SK-N-SH treated with all-trans-retinoic acid at 6 μM for 48 hours (cell line): ENCODE measurements around the gene AK1.

Source experiments
- ATAC-seq: fragments of 200-7000 bp; cut with Tn5 transposase; 3 replicates; pipeline ENCODE4 v1.9.1; 2020; ENCODE audit warnings: mild to moderate bottlenecking, moderate library complexity
- ARNTL ChIP-seq: fragments of 450-650 bp; formaldehyde crosslinking; IDR thresholded peaks from 2 replicates; pipeline ENCODE4 v1.5.0; 2020; ENCODE audit warnings: low read depth, mild to moderate bottlenecking, moderate library complexity, borderline replicate concordance
- BACH2 ChIP-seq: fragments of 250-450 bp; sonication (Bioruptor Pico); IDR thresholded peaks from 2 replicates; pipeline ENCODE4 v1.9.0; 2021; ENCODE audit warnings: mild to moderate bottlenecking, borderline replicate concordance
- CREB5 ChIP-seq: fragments of 250-450 bp; sonication (Bioruptor Pico); IDR thresholded peaks from 2 replicates; pipeline ENCODE4 v1.5.1; 2020; ENCODE audit warnings: low read depth, mild to moderate bottlenecking, moderate library complexity
- CSDC2 ChIP-seq: fragments of 250-450 bp; sonication (Bioruptor Pico); IDR thresholded peaks from 2 replicates; pipeline ENCODE4 v1.5.0; 2020; ENCODE audit warnings: mild to moderate bottlenecking, moderate library complexity
- CSRNP3 ChIP-seq: fragments of 250-450 bp; sonication (Bioruptor Pico); IDR thresholded peaks from 2 replicates; pipeline ENCODE4 v1.5.1; 2021; ENCODE audit warnings: mild to moderate bottlenecking, moderate library complexity
- ESRRG ChIP-seq: fragments of 250-450 bp; sonication (Bioruptor Pico); IDR thresholded peaks from 2 replicates; pipeline ENCODE4 v1.6.1; 2021; ENCODE audit warnings: mild to moderate bottlenecking
- GLIS3 ChIP-seq: fragments of 250-450 bp; sonication (Bioruptor Pico); IDR thresholded peaks from 2 replicates; pipeline ENCODE4 v1.5.0; 2020; ENCODE audit warnings: mild to moderate bottlenecking, moderate library complexity
- ISL1 ChIP-seq: fragments of 250-450 bp; sonication (Bioruptor Pico); IDR thresholded peaks from 2 replicates; pipeline ENCODE4 v2.1.2; 2022; ENCODE audit warnings: mild to moderate bottlenecking, moderate library complexity
- OSR1 ChIP-seq: fragments of 250-450 bp; sonication (Bioruptor Pico); IDR thresholded peaks from 2 replicates; pipeline ENCODE4 v1.8.0; 2022; ENCODE audit warnings: moderate library complexity, mild to moderate bottlenecking, inconsistent platforms
- PATZ1 ChIP-seq: fragments of 250-450 bp; sonication (Bioruptor Pico); IDR thresholded peaks from 2 replicates; pipeline ENCODE4 v1.8.0; 2020; ENCODE audit warnings: mild to moderate bottlenecking, moderate library complexity, borderline replicate concordance
- POU6F1 ChIP-seq: fragments of 250-450 bp; sonication (Bioruptor Pico); IDR thresholded peaks from 2 replicates; pipeline ENCODE4 v1.8.0; 2021; ENCODE audit warnings: low read depth, mild to moderate bottlenecking, moderate library complexity, borderline replicate concordance
- PPARA ChIP-seq: fragments of 250-450 bp; sonication (Bioruptor Pico); IDR thresholded peaks from 2 replicates; pipeline ENCODE4 v1.5.0; 2020; ENCODE audit warnings: mild to moderate bottlenecking, borderline replicate concordance
- RARB ChIP-seq: fragments of 250-450 bp; sonication (Bioruptor Pico); IDR thresholded peaks from 2 replicates; pipeline ENCODE4 v1.8.0; 2021; ENCODE audit warnings: mild to moderate bottlenecking, moderate library complexity
- SNAI2 ChIP-seq: fragments of 250-450 bp; sonication (Bioruptor Pico); IDR thresholded peaks from 2 replicates; pipeline ENCODE4 v1.5.0; 2020; ENCODE audit warnings: mild to moderate bottlenecking, moderate library complexity
- TCF4 ChIP-seq: fragments of 250-450 bp; sonication (Bioruptor Pico); IDR thresholded peaks from 2 replicates; pipeline ENCODE4 v1.8.0; 2021; ENCODE audit warnings: mild to moderate bottlenecking, moderate library complexity, borderline replicate concordance
- TOX ChIP-seq: fragments of 250-450 bp; sonication (Bioruptor Pico); IDR thresholded peaks from 2 replicates; pipeline ENCODE4 v1.8.0; 2021; ENCODE audit warnings: mild to moderate bottlenecking, moderate library complexity, borderline replicate concordance
- TSHZ2 ChIP-seq: fragments of 250-450 bp; sonication (Bioruptor Pico); IDR thresholded peaks from 2 replicates; pipeline ENCODE4 v1.5.0; 2020; ENCODE audit warnings: mild to moderate bottlenecking, moderate library complexity
- ZC3H10 ChIP-seq: fragments of 250-450 bp; sonication (Bioruptor Pico); IDR thresholded peaks from 2 replicates; pipeline ENCODE4 v1.5.1; 2021; ENCODE audit warnings: mild to moderate bottlenecking, moderate library complexity
- ZFP3 ChIP-seq: fragments of 250-450 bp; sonication (Bioruptor Pico); IDR thresholded peaks from 2 replicates; pipeline ENCODE4 v1.5.0; 2020; ENCODE audit warnings: mild to moderate bottlenecking, moderate library complexity
- ZNF70 ChIP-seq: fragments of 450-650 bp; formaldehyde crosslinking; IDR thresholded peaks from 2 replicates; pipeline ENCODE4 v1.5.0; 2020; ENCODE audit warnings: mild to moderate bottlenecking, moderate library complexity
- ZNF8 ChIP-seq: fragments of 450-650 bp; formaldehyde crosslinking; IDR thresholded peaks from 2 replicates; pipeline ENCODE4 v1.5.0; 2020; ENCODE audit warnings: mild to moderate bottlenecking, moderate library complexity

AK1 gene

GRCh38 chr9:127876764-127877562 lies 512 bp downstream of the AK1 start:
- ATAC-seq = peak; percentile 53
- no peak for TF ChIP-seq RARB (CRISPR knock-in tag)
- TF ChIP-seq ISL1 (CRISPR knock-in tag) = no peak
- TF ChIP-seq PATZ1 = no peak
- no peak for TF ChIP-seq SNAI2 (CRISPR knock-in tag)
- no peak for TF ChIP-seq ESRRG (CRISPR knock-in tag)
- TF ChIP-seq CSDC2 = no peak
- TF ChIP-seq TCF4 = no peak

GRCh38 chr9:127876026-127876763 lies 1.3 kb downstream of the AK1 start:
- no peak for ATAC-seq
- TF ChIP-seq ZNF70 (CRISPR knock-in tag) (no peak), TSHZ2 (CRISPR knock-in tag) (no peak), PATZ1 (no peak), ARNTL (CRISPR knock-in tag) (no peak), BACH2 (CRISPR knock-in tag) (no peak), ZFP3 (CRISPR knock-in tag) (no peak), POU6F1 (CRISPR knock-in tag) (no peak), GLIS3 (CRISPR knock-in tag) (no peak), ESRRG (CRISPR knock-in tag) (no peak), SNAI2 (CRISPR knock-in tag) (no peak), CSDC2 (no peak), CSRNP3 (CRISPR knock-in tag) (no peak), ZNF8 (no peak), TOX (no peak), OSR1 (CRISPR knock-in tag) (no peak), CREB5 (CRISPR knock-in tag) (no peak), ZC3H10 (CRISPR knock-in tag) (no peak), RARB (CRISPR knock-in tag) (no peak), PPARA (CRISPR knock-in tag) (no peak)
- TF ChIP-seq, all 23 proteins: peak for 0
